H1 (cell line): ENCODE data around the gene OR1E1. TPM values are rescaled to one million over a fixed set of nuclear protein-coding genes. Genes with fewer than 3 reads are reported as not detected.

Experiments used
- CTCF ChIA-PET: fragments of 300-600 bp; sonication (Branson Sonifier 250); formaldehyde crosslinking; loops from one replicate; lab custom pipeline; 2021; ENCODE audit not compliant: partially characterized antibody; lab: Charles Lee
- POLR2A ChIA-PET: fragments of 300-600 bp; sonication (Branson Sonifier 250); formaldehyde crosslinking; loops from one replicate; lab custom pipeline; 2021; ENCODE audit warnings: inconsistent platforms; ENCODE audit not compliant: partially characterized antibody; lab: Charles Lee
- DNase-seq, 2 experiments: peaks; one replicate each; pipeline versions ENCODE4 v3.0.0 to v3.0.0-alpha.2; 2010 to 2022; ENCODE audit warnings: low spot score in 2 of 2, low read depth in 1 of 2, mixed read lengths in 1 of 2
- FAIRE-seq: peaks from 2 replicates; lab custom pipeline; 2011; peaks lifted over from hg19 to GRCh38; lab: Jason Lieb, UNC
- H2AFZ ChIP-seq: 2 replicates; pipeline ENCODE4 v1.8.1; 2012; ENCODE audit warnings: low read length, inconsistent platforms
- H2AK5ac ChIP-seq: 2 replicates; pipeline ENCODE4 v1.6.1; 2013; ENCODE audit warnings: low read depth, low read length
- H2BK120ac ChIP-seq: replicated peaks from 2 replicates; pipeline ENCODE3; 2013; ENCODE audit warnings: low read depth, low read length, inconsistent platforms
- H2BK12ac ChIP-seq: 2 replicates; pipeline ENCODE4 v1.6.1; 2013; ENCODE audit warnings: low read depth, low read length
- H2BK15ac ChIP-seq: 2 replicates; pipeline ENCODE4 v1.6.1; 2013; ENCODE audit warnings: low read length
- H2BK20ac ChIP-seq: 2 replicates; pipeline ENCODE4 v1.6.1; 2013; ENCODE audit warnings: low read length
- H2BK5ac ChIP-seq: 2 replicates; pipeline ENCODE4 v1.6.1; 2013; ENCODE audit warnings: low read depth, low read length
- H3K14ac ChIP-seq: 2 replicates; pipeline ENCODE4 v1.6.1; 2013; ENCODE audit warnings: inconsistent platforms; ENCODE audit not compliant: insufficient read length
- H3K18ac ChIP-seq: 2 replicates; pipeline ENCODE4 v1.6.1; 2013; ENCODE audit warnings: low read length; ENCODE audit errors: extremely low read depth
- H3K23ac ChIP-seq: 2 replicates; pipeline ENCODE4 v1.6.1; 2013; ENCODE audit warnings: inconsistent platforms; ENCODE audit not compliant: insufficient read length
- H3K23me2 ChIP-seq: 2 replicates; pipeline ENCODE4 v1.6.1; 2013; ENCODE audit warnings: low read depth, low read length
- H3K27ac ChIP-seq: 2 replicates; pipeline ENCODE4 v1.6.1; 2011; ENCODE audit warnings: low read depth, low read length, inconsistent platforms
- H3K27me3 ChIP-seq, 4 experiments: replicated peaks in 1 of 4; 1 replicate in 1 of 4; 2 replicates in 3 of 4; pipeline versions ENCODE4 v1.6.1 to v1.8.1; 2011 to 2013; ENCODE audit warnings: low read length in 3 of 4, mild to moderate bottlenecking in 3 of 4, inconsistent platforms in 2 of 4, mixed read lengths in 2 of 4, moderate library complexity in 1 of 4; ENCODE audit not compliant: control insufficient read depth in 3 of 4, insufficient read depth in 3 of 4; ENCODE audit errors: extremely low read depth in 1 of 4
- H3K36me3 ChIP-seq, 4 experiments: 2 replicates each; pipeline versions ENCODE4 v1.6.1 to v1.8.1; 2011 to 2013; ENCODE audit warnings: mild to moderate bottlenecking in 4 of 4, low read length in 3 of 4, moderate library complexity in 2 of 4, control low read depth in 1 of 4, inconsistent platforms in 1 of 4; ENCODE audit not compliant: insufficient read depth in 4 of 4, control insufficient read depth in 2 of 4
- H3K4ac ChIP-seq: replicated peaks from 2 replicates; pipeline ENCODE3; 2013; ENCODE audit warnings: low read length, low read depth, mixed read lengths, inconsistent platforms; ENCODE audit not compliant: insufficient read length
- H3K4me1 ChIP-seq, 4 experiments: replicated peaks in 1 of 4; 1 replicate in 1 of 4; 2 replicates in 3 of 4; pipeline versions ENCODE4 v1.6.1 to v1.8.1; 2011 to 2013; ENCODE audit warnings: low read length in 3 of 4, inconsistent platforms in 2 of 4, mixed read lengths in 1 of 4; ENCODE audit not compliant: insufficient read depth in 4 of 4, control insufficient read depth in 3 of 4
- H3K4me2 ChIP-seq, 2 experiments: 2 replicates each; pipeline versions ENCODE4 v1.6.1 to v1.8.1; 2011 to 2013; ENCODE audit warnings: low read depth in 2 of 2, low read length in 2 of 2, control low read depth in 1 of 2, inconsistent platforms in 1 of 2, mild to moderate bottlenecking in 1 of 2; ENCODE audit not compliant: insufficient read depth in 1 of 2
- H3K4me3 ChIP-seq, 4 experiments: fragments of 200-600, 300-600 bp in 1 of 4; sonication (generic), shearing (Covaris generic), sonication (Bioruptor Twin) in 1 of 4; 2 replicates each; pipeline versions ENCODE4 v1.5.1 to v1.8.1; 2011 to 2016; ENCODE audit warnings: low read length in 4 of 4, low read depth in 3 of 4, control low read depth in 2 of 4, inconsistent platforms in 2 of 4, mild to moderate bottlenecking in 2 of 4, mixed read lengths in 1 of 4, moderate library complexity in 1 of 4; ENCODE audit not compliant: insufficient read depth in 2 of 4; ENCODE audit errors: extremely low read depth in 1 of 4
- H3K56ac ChIP-seq: replicated peaks from 2 replicates; pipeline ENCODE3; 2013; ENCODE audit warnings: low read depth, mild to moderate bottlenecking, mixed read lengths, low read length, inconsistent platforms; ENCODE audit not compliant: insufficient read length
- H3K79me1 ChIP-seq: 2 replicates; pipeline ENCODE4 v1.6.1; 2013; ENCODE audit warnings: low read depth, low read length, control low read depth
- H3K79me2 ChIP-seq, 2 experiments: 2 replicates each; pipeline versions ENCODE4 v1.6.1 to v1.8.1; 2012 to 2013; ENCODE audit warnings: low read length in 2 of 2, mild to moderate bottlenecking in 2 of 2, inconsistent platforms in 1 of 2; ENCODE audit not compliant: insufficient read depth in 2 of 2, control insufficient read depth in 1 of 2
- H3K9ac ChIP-seq, 4 experiments: replicated peaks in 1 of 4; 1 replicate in 1 of 4; 2 replicates in 3 of 4; pipeline versions ENCODE4 v1.6.1 to v1.8.1; 2011 to 2013; ENCODE audit warnings: low read depth in 3 of 4, low read length in 3 of 4, control low read depth in 2 of 4, mild to moderate bottlenecking in 2 of 4, moderate library complexity in 2 of 4, inconsistent platforms in 1 of 4; ENCODE audit errors: extremely low read depth in 1 of 4
- H3K9me3 ChIP-seq, 2 experiments: 2 replicates each; pipeline versions ENCODE4 v1.6.1 to v1.8.1; 2012 to 2013; ENCODE audit warnings: mild to moderate bottlenecking in 2 of 2, moderate library complexity in 2 of 2, control low read depth in 1 of 2, inconsistent platforms in 1 of 2, low read depth in 1 of 2, low read length in 1 of 2, mixed read lengths in 1 of 2; ENCODE audit not compliant: insufficient read depth in 2 of 2
- H4K20me1 ChIP-seq, 2 experiments: replicated peaks in 1 of 2; 2 replicates each; pipeline versions ENCODE3 to v1.8.1; 2011 to 2013; ENCODE audit warnings: inconsistent platforms in 2 of 2, low read length in 2 of 2, mild to moderate bottlenecking in 1 of 2; ENCODE audit not compliant: insufficient read depth in 2 of 2, control insufficient read depth in 1 of 2
- H4K5ac ChIP-seq: 2 replicates; pipeline ENCODE4 v1.6.1; 2013; ENCODE audit warnings: low read length, low read depth, mixed read lengths, inconsistent platforms; ENCODE audit not compliant: insufficient read length
- H4K8ac ChIP-seq: 2 replicates; pipeline ENCODE4 v1.8.0; 2013; ENCODE audit warnings: mild to moderate bottlenecking, moderate library complexity, low read length, inconsistent platforms; ENCODE audit not compliant: insufficient read depth; ENCODE audit errors: extremely low read depth
- H4K91ac ChIP-seq: replicated peaks from 2 replicates; pipeline ENCODE3; 2013; ENCODE audit warnings: low read length, mixed read lengths, inconsistent platforms; ENCODE audit not compliant: insufficient read length
- ASH2L ChIP-seq: fragments of 200-600, 300-600 bp; sonication (generic); IDR thresholded peaks from one replicate; pipeline ENCODE4 v1.7.1; 2017; ENCODE audit warnings: low read length
- BACH1 ChIP-seq: IDR thresholded peaks from 2 replicates; pipeline ENCODE4 v1.6.1; 2012; ENCODE audit warnings: low read length, improper control_type of control experiment
- CEBPB ChIP-seq: IDR thresholded peaks from 2 replicates; pipeline ENCODE4 v1.6.1; 2012; ENCODE audit warnings: low read depth, low read length
- EZH2 ChIP-seq: fragments of 200-600 bp; sonication (generic); IDR thresholded peaks from 2 replicates; pipeline ENCODE4 v1.7.1; 2012; ENCODE audit warnings: low read depth, mild to moderate bottlenecking, moderate library complexity, low read length, inconsistent platforms; ENCODE audit not compliant: severe bottlenecking
- RBBP5 ChIP-seq: IDR thresholded peaks from 2 replicates; pipeline ENCODE4 v1.7.1; 2012; ENCODE audit warnings: low read depth, mild to moderate bottlenecking, inconsistent platforms, low read length, moderate library complexity, borderline replicate concordance
- SP1 ChIP-seq: IDR thresholded peaks from 2 replicates; pipeline ENCODE4 v1.6.1; 2011; ENCODE audit warnings: low read depth, low read length
- SP2 ChIP-seq: IDR thresholded peaks from 2 replicates; pipeline ENCODE4 v1.6.1; 2012; ENCODE audit warnings: mild to moderate bottlenecking, low read length, inconsistent platforms
- SP4 ChIP-seq: IDR thresholded peaks from 2 replicates; pipeline ENCODE4 v1.6.1; 2012; ENCODE audit warnings: low read length, inconsistent platforms
- SRF ChIP-seq: IDR thresholded peaks from 2 replicates; pipeline ENCODE4 v1.6.1; 2011; ENCODE audit warnings: mild to moderate bottlenecking, low read depth, low read length, moderate library complexity
- TEAD4 ChIP-seq: IDR thresholded peaks from 2 replicates; pipeline ENCODE4 v1.6.1; 2012; ENCODE audit warnings: low read depth, low read length, inconsistent platforms, mixed read lengths
- YY1 ChIP-seq: IDR thresholded peaks from 2 replicates; pipeline ENCODE4 v1.6.1; 2011; ENCODE audit warnings: low read depth, mild to moderate bottlenecking, low read length
- WGBS, 2 experiments: shearing (Covaris generic) in 1 of 2; methylation state at CpG; one replicate each; pipeline versions ENCODE4 v1.1.6 to v1.1.7; 2013 to 2015; ENCODE audit warnings: low lambda C conversion rate in 2 of 2, mixed read lengths in 2 of 2, inconsistent platforms in 1 of 2, low coverage in 1 of 2, missing lambda C conversion rate in 1 of 2; ENCODE audit not compliant: insufficient replicate concordance in 2 of 2, insufficient coverage in 1 of 2, insufficient read length in 1 of 2; ENCODE audit errors: extremely low coverage in 1 of 2, missing lambda C conversion rate in 1 of 2; 5-methylcytosine and 5-hydroxymethylcytosine counted together
- polyA plus RNA-seq, 7 experiments: library from polyadenylated mRNA; depleted of rRNA in 3 of 7; stranded (reverse) in 5 of 7; unstranded in 2 of 7; fragments of >200 nt in 5 of 7; fragments of 200-250 nt in 2 of 7; gene quantifications; 1 replicate in 5 of 7; 2 replicates in 1 of 7; 4 replicates in 1 of 7; pipeline versions ENCODE4 v1.2.1 to v1.2.3, GENCODE V29; 2011 to 2013; ENCODE audit warnings: missing spikeins in 2 of 7, mixed read lengths in 2 of 7
- total RNA-seq: library from RNA; stranded (reverse); fragmentation: NEBNext Ultra II Directional; extraction: Animal tissue kit (Norgen Biotek cat#: 25700); gene quantifications from 2 replicates; pipeline ENCODE4 v1.2.1, GENCODE V29; 2021
- TF ChIP-seq, protein P1 (sequence below): IDR thresholded peaks from 2 replicates; pipeline ENCODE4 v1.6.1; 2011; ENCODE audit warnings: low read depth, mild to moderate bottlenecking, low read length; ENCODE audit not compliant: insufficient read depth
- TF ChIP-seq, protein P2 (sequence below): IDR thresholded peaks from 2 replicates; pipeline ENCODE4 v1.6.1; 2012; ENCODE audit warnings: low read length, inconsistent platforms

The OR1E1 gene
- total and polyA plus RNA-seq, 2 of the 8 experiments (the other 6 are each of a cell fraction or from before 2014, with no cell fraction given) = not detected

DNA sequence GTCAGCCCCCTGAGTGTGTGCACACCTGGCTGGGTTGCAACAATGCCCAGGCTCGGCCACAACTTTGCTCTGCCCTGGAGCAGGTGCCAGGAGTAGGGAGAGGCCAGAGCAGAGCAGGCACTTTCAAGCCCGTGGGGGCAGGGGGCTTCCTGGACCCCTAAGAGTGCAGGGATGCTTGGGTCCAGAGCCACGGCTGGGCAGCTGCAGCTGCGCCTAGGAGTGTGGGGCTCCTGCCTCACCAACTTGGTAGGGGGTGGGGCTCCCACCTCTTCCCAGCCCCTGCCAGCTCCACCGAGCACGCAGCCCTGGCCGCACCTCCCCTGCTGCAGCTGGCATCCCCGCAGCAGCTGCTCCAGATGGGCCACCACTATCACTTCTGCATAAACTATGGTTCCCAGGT, 19.9 kb downstream of the OR1E1 start:
- ChIA-PET CTCF (no interaction called here), POLR2A (no interaction called here)
- Histone ChIP-seq H3K18ac (no peak overlapping the region), H3K23ac (no peak overlapping the region), H3K27ac (no peak overlapping the region), H3K4ac (no peak overlapping the region), H3K79me1 (no peaks in the 10 kb centered on the region), H4K20me1 (no peaks in the 10 kb centered on the region), H4K91ac (no peak overlapping the region), H4K8ac (no peak overlapping the region), H2BK5ac (no peak overlapping the region), H2BK20ac (no peak overlapping the region), H3K27me3 (no peaks in the 10 kb centered on the region), H2BK12ac (no peak overlapping the region), H3K9ac (no peak overlapping the region), H2AFZ (no peak overlapping the region), H3K9me3 (peaks cover 44 to 67% of the 10 kb centered on the region in 2 experiments; a peak in 3 of 4 replicates), H3K36me3 (no peaks in the 10 kb centered on the region), H3K79me2 (no peaks in the 10 kb centered on the region), H3K23me2 (no peaks in the 10 kb centered on the region), H2AK5ac (no peak overlapping the region), H3K4me3 (no peak overlapping the region), H3K56ac (no peak overlapping the region), H4K5ac (no peak overlapping the region), H3K14ac (no peak overlapping the region), H3K4me1 (no peaks in the 10 kb centered on the region), H2BK120ac (no peak overlapping the region), H3K4me2 (no peak overlapping the region), H2BK15ac (no peak overlapping the region)
- TF ChIP-seq SRF = no peak
- TF ChIP-seq, protein P1, sequence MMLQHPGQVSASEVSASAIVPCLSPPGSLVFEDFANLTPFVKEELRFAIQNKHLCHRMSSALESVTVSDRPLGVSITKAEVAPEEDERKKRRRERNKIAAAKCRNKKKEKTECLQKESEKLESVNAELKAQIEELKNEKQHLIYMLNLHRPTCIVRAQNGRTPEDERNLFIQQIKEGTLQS = no peak
- no peak for TF ChIP-seq SP1
- no peak for TF ChIP-seq EZH2
- TF ChIP-seq SP4 = no peak
- no peak for TF ChIP-seq CEBPB
- TF ChIP-seq SP2 = no peak
- TF ChIP-seq BACH1 = no peak
- no peak for TF ChIP-seq ASH2L
- TF ChIP-seq TEAD4 = no peak
- TF ChIP-seq, protein P2, sequence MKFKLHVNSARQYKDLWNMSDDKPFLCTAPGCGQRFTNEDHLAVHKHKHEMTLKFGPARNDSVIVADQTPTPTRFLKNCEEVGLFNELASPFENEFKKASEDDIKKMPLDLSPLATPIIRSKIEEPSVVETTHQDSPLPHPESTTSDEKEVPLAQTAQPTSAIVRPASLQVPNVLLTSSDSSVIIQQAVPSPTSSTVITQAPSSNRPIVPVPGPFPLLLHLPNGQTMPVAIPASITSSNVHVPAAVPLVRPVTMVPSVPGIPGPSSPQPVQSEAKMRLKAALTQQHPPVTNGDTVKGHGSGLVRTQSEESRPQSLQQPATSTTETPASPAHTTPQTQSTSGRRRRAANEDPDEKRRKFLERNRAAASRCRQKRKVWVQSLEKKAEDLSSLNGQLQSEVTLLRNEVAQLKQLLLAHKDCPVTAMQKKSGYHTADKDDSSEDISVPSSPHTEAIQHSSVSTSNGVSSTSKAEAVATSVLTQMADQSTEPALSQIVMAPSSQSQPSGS = no peak
- no peak for TF ChIP-seq YY1
- TF ChIP-seq RBBP5 = no peak
- FAIRE-seq (no peak), DNase-seq (no peak)
- WGBS, 2 experiments = 77% methylated on average over 8 of the region's 8 CpGs; no CpG with 5 or more reads in 1 of the 2 experiments
